HTERT RPE-1 (cell line): Measurements from ENCODE around the gene PTPRM.
"Not testable (repeated sequence)": the region's sequence is repeated elsewhere in the genome, so short reads cannot be mapped to it uniquely, and the experiment has no call there.

ENCODE experiments used
- in situ Hi-C: fragments of 300-500 bp; cut with MboI; formaldehyde crosslinking; loops from 4 replicates; pipeline ENCODE4 v1.14.3; 2020; ENCODE audit warnings: low sequenced_read_pairs

PTPRM gene

DNA sequence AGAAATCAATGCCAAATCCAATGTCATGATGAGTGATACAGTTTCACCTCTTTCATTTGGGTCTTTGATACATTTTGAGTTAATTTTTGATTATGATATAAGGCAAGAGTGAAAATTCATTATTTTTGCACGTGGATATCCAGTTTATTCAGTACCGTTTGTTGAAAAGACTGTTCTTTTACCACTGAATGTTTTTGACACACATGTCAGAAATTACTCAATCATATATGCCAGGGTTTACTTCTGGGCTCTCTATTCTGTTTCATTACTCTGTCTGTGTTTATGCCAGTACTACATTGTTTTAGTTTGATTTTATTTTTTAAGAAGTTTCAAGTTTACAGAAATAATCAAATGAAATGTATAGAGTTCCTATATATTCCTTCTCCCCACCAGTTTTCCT is 154.4 kb downstream of the PTPRM start:
- in situ Hi-C loops: no loop called here

DNA sequence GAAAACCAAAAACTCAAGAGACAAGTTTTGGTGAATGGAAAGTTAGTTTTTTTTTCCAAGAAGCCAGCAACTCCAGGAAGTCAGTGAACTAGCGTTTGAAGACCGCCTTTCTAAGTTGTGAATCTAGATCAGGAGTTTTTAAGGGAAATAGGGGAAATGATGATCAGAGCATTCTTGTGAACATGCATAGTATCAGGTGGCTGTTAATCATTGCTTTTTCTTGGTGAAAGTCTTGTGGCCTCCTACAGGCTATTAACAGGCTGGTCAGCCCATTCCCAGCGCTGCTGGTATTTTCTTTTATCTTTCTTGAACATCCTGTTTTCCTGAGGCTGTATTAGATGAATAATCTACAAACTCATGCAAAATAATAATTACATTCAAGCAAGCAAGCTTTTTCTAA is 155.8 kb downstream of the PTPRM start:
- in situ Hi-C loops: no loop called here

DNA sequence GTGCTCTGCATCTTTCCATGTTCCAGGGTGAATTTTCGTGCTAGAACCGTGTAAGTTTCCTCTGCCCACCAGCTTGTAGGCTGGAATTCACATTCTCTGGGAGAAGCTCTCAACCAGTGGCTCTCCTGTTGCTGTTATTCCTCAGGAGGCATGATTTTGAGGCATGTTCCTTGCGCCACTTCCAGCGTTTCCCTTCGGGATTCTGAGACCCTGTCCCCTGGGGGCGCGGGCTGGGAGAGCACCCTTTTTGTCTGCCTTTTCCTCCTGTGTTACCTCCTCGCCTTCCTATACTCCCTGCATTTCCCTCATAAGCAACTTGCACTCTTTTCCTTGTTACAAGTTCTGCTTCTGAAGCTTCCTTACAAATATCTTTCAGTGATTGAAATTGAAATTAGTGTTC is 156.4 kb downstream of the PTPRM start:
- in situ Hi-C loops: no loop called here

DNA sequence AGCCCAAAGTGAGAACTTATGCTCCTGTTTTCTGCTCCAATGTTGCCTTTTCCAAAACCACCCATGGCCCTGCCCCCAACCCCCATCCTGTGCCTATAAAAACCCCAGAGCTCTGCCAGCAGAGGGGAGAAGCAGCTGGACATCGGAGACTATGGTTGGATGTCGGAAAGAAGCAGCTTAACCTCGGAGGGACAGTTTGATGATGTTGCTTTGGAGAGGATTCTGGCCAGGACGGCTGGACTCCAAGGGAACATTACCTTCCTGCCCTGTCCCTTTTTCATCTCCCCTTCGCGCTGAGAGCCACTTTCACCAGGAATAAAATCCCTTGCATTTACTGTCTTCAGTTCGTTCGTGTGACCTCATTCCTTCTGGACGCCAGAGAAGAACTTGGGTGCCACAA is 158.4 kb downstream of the PTPRM start:
- in situ Hi-C loops: no loop called here

DNA sequence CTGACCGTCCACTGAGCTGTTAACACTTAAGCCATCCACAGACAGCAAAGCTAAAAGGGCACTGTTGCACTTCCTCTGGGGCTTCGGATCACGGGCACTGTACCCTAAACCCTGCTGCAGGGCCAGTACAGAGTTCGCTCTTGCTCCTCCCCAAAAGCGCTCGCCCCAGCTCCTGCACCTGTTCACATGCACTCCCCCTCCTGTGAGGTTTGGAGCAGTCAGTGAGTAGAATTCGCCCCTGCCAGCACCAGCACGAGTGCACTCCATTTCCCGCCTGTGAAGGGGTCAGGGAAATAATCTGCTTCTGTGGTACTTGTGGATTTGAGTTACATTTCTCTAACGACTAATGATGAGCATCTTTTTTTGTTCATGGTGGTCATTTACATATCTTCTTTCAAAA is 158.8 kb downstream of the PTPRM start:
- in situ Hi-C loops: no loop called here

DNA sequence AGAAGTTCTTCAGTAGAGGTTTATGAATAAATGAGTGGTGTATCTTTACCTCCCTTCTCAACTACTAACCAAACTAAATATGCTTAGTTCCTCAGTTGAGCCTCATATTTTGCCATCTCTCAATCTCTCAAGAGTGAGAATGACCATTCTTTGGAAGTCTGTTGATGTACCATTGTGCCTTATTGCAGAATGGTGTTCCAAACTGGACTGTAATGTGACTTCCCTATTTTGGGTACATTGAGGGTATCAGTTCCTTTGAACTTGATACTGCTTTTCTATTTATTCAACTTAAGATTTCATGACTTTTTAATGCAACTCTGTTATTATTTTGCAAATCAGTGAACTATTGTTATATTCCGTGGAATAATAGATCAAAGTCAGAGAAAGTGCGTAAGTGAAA is 159.4 kb downstream of the PTPRM start:
- in situ Hi-C loops: no loop called here

DNA sequence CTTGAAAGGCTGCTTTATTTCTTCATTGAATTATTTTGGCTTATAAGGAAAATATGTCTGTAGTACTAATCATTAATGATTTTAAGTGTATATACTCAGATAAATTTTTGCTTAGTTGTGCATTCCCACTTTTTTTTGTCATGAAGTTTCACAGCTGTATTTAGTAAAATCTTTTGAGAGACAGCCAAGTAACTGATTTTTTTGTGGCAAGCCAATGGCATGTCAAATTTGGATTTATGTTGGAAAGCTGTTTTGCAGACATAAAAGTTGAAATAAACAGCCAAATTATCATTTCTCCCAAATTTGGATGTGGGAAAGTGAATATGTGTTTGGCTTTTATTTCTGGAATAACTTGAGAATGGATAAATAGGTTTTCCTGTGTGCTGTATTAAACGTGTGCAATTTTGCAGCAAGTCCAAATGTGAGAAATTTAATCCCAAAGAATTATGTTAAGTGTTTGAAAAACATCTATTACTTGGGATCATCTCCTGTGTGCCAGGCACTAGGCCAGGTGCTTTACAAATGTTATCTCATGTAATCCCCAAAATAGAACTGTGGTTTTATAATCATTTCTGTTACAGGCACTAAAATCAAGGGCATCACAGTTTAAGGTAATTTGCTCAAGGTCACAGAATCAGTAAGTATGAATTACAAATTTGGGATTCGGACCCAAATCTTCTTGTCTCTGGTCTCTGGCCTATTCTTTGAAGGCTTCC is 160.4 kb downstream of the PTPRM start:
- in situ Hi-C loops: no loop called here

DNA sequence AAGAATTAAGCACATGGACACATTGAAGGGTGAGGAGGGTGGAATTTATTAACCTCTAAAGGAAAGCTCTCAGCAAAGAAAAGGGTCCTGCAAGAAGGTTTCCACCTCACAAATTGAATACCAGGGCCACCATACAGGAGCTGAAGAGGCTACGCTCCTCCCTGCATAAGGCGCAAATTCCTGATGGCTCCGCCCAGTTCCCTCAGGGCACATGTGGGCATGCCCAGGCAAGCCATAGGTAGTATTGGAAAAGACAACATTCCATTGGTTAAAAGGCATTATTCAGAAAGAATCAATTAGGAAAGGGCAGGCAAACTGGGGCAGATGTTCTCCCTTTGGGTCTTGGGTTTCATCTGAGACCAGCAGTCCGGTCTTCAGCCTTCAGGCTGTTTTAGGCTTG is 161.2 kb downstream of the PTPRM start:
- in situ Hi-C loops: no loop called here

DNA sequence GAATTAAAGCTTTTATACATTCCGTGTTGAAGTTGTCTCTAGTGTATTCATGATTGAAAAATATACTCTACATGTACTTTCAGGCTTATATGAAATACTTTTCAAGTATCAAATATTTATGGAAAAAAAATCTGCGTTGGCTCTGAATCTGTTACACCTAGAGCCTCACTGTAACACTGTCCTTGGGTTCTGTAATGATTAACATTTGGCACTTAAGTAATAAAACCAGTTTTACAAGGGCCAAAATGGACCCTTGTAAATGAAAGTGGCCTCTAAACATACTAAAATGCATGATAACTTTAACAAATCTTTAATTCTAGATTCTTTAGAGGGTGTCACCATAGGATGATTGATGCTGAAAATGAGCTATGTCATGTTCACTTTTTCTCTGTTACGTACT is 162.8 kb downstream of the PTPRM start:
- in situ Hi-C loops: no loop called here

DNA sequence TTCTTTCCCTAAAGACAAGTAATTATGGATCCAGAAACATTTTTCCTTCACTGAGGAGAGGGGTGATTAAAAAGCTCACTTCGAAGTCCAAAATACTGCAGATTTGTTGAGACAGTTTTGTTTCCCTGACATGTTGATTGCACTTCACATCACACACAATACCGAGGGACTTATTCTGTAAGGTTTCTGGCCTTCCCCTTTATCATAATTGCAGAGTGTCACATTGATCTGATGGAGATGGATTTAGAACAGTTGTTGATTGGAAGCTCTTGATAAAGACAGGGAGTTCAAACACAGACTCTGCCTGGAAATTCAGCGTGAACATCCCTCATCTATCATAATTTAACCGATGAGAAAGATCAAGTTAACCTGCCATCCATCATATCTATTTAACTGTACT is 163.6 kb downstream of the PTPRM start:
- in situ Hi-C loops: no loop called here

DNA sequence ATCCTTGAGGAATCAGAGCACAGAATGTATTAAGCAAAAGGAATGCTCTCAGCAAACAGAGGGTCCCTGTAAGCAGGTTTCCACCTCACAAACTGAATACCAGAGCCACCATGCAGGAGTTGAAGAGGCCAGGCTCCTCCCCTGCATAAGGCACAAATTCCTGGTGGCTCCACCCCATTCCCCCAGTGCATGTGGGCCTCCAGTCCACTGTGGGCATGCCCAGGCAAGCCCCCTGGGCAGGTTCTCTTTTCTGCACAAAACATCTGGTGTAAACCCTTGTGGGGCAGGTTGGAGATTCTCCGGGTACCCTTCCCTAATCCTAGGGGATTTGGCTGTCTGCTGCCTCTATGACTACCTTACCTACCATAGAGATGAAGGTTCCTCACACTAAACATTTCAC is 166.5 kb downstream of the PTPRM start:
- in situ Hi-C loops: no loop called here

DNA sequence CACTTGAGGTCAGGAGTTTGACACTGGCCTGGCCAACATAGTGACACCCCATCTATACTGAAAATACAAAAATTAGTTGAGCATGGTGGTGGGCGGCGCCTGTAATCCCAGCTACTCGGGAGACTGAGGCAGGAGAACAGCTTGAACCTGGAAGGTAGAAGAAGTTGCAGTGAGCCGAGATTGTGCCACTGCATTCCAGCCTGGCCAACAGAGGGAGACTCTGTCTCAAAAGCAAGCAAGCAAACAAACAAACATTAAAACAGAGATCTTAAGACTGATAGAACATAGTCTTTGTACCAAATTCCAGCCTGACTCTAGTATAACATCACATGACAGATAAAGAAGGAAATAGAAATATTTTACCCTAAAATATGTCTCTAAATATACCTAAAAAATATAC is 168.1 kb downstream of the PTPRM start:
- in situ Hi-C loops: no loop called here

DNA sequence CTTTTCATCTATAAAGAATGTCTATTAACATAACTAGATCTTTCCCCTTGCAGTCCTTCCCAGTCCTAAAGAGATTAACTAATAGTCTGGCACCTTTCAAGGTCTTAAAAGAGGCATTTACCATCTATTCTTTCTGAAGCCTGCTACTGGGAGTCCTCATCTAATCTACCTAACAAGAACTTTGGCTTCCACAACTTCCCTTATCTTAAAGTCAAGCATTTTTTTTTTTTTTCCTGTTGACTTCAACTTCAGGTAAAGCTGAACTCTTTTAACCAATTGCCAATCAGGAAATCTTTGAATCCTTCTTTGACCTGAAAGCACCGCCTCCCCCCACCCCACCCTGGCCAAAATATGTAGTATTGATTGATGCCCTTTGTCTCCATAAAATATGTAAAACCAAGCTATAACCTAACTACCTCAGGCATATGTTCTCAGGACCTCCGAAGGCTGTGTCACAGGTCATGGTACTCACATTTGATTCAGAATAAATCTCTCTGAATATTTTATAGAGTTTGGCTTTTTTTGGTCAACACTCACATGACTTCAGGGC is 168.6 kb downstream of the PTPRM start:
- in situ Hi-C loops: no loop called here

DNA sequence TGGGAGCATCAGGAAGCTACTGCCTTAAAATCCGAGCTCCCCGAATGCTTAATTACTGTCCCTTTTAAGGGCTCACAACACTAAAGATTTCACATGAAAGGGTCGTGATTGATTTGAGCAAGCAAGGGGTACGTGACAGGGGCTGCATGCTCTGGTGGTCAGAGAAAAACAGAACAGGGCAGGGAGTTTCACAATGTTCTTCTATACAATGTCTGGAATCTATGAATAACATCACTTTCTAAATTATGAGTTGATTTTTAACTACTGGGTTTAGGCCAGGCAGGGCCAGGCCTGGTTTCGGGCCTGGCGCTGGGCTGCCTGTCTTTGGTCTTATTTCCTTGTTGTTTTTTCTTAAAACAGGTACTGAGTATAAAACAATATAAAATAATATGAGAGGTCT is 169.4 kb downstream of the PTPRM start:
- in situ Hi-C loops: not testable (repeated sequence)

DNA sequence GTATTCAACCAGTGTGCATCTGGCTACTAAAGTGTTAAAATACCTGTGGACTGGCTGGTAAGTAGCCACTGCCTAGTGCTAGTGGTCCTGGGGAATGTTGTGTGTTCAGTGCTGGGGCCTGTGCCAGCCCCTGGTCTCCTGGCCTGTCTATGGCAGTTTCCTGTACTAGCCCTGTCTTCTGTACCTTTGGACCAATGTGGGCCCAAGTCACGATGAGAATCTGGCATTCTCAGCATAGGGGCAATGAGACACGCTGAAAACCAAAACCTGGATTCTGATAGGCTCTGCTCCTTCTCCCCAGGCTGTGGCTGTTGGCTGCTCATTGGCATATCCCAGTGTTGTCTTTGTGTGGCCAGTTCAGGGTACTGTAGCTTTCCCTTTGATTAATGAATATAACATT is 170.4 kb downstream of the PTPRM start:
- in situ Hi-C loops: no loop called here

DNA sequence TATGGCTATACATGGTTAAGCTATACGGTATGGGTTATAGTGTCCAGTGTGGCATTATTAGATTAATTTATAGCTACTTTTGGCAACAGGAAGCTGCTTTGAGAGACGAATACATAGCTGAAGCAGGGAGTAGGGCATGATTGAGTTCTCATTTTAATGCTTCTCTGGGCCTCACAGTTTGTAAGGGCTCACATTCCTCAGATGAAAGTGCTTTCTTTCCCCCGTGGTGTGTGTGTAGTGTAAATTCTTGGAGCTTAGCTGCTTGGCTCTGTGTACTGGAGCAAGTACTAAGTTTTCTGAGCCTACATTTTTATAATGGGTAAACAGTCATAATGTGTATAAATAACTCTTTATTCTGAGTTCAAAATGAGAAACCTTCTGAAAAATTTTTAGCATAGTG is 173.7 kb downstream of the PTPRM start:
- in situ Hi-C loops: no loop called here

DNA sequence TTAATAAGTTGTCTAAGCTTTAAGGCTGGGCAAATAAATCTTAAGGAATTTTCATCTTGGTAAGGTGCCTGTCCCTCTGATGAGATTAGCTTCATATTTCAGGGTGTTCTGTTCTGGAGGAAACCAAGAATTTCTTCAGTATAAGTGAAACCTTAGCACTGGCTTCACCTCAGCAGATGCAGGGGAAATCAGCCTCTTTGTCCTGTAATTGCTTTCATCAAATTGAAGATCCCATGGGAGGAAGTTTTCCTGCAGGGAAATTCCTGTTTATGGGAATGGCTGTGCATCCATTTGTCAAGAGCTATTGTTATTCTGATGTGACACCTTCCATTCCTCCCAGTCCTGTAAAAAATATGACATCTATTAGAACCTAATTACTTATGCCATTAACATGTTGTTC is 174.5 kb downstream of the PTPRM start:
- in situ Hi-C loops: no loop called here

DNA sequence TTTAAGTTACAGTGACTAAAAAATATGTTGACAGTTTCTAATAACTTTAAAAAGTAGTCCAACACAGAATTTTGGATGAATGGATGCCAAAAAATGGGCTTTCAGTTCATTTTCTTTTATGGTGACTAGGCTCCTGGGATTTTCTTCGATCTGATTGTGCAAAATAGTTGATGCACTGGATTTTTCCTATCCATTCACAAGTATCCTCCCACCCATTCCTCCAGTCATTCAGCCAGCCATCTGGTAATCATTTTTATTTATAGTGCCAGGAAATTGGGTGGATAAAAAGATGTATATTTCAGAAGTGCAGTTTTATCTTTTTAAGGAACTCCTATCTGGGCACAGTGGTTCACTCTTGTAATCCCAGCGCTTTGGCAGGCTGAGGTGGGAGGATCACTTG is 175.1 kb downstream of the PTPRM start:
- in situ Hi-C loops: no loop called here

DNA sequence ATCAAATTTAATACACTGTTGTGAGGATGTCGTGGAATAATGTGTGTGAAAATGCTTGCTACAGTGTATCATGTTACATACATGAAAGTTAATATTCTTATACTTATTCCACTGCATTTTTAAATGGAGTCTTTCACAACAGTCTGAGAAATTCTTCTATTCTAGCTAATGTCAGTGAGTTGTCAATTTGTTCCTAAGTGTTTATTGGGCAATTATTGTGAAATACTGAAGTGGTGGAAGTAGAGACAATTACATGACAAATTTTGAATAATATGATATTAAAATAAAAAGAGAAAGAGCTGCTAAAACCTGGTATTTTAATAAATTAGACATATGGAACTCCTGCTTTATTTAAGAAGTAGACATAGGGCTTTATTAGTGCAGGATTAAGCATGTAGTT is 176.1 kb downstream of the PTPRM start:
- in situ Hi-C loops: no loop called here

DNA sequence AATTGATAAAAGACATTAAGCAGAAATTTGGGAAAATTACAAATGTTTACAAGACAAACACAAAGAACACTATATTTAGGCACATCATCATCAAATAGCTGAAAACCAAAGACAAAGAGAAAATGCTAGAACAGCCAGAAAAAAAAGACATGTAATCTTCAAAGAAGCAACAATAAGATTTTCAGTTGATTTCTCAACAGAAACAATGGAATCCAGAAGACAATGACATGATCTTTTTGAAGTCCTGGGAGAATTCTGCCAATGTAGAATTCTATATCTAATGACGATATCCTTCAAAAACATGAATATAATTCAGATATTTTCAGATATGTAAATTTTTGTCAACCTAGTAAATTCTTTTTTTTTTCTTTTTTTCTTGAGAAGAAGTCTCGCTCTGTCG is 179.0 kb downstream of the PTPRM start:
- in situ Hi-C loops: no loop called here

DNA sequence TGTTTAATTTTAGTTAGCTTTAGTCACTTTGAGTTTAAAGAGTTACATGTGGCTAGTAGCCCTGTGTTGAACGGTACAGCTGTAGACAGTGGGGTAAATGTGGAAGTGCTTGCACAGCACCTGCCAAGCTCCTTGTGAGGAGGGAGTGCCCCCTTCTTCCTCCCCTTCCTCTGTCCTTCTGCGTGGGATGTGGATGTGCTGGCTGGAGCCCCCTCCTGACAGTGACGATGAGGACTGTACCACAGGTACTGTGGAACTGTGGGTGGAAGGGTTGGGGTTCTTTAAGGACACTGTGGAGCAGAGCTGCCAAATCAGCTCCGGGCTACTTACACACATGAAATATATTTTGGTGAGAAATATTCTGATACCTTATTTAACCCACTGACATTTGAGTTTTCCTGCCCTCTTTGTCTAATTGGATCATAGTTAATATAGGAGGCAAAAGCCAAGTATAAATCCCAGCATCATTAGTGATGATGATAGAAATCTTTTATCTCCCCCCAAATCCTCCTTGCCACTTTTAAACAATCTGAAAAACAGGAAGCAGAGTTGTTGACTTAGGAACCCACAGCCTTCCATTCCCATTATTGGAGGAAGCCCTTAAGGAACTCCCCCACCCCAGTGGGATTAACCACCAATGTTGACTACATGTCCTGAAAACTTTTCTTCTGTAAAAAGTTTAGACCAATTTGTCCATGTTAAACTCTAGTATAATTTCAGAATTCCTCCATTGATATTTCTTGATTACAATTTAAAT is 181.3 kb downstream of the PTPRM start:
- in situ Hi-C loops: no loop called here

DNA sequence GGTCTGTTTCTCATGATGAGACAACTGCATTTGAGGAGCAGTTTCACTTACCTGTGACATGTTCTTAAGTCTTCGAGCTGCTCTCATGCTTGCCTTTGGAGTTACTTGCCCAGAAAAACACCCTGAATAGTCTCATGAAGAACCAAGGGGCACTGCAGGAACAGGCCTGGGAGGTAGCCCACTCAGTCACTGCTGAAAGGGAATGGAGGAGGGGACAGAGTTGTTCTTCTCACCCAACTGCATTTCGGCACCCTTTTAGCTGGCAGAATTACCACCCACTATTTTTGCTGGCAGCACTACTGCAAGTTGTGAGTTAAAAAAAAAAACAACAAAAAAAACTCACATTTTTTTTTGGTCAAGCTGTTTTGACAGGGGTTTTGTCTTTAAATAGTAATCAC is 181.9 kb downstream of the PTPRM start:
- in situ Hi-C loops: no loop called here
